Astrocyte (in vitro differentiated cells and primary cell): ENCODE results near the gene STING1. TPM values are rescaled to one million over a fixed set of nuclear protein-coding genes. Genes with fewer than 3 reads are reported as not detected.

Source experiments
- DNase-seq: peaks from one replicate; pipeline ENCODE4 v3.0.0-alpha.2; 2010; ENCODE audit warnings: low read depth
- FAIRE-seq: peaks from 2 replicates; lab custom pipeline; 2011; peaks lifted over from hg19 to GRCh38; lab: Jason Lieb, UNC
- H2AFZ ChIP-seq: 2 replicates; pipeline ENCODE4 v1.6.0; 2012; ENCODE audit warnings: low read depth, low read length, inconsistent platforms
- H3K27ac ChIP-seq: 2 replicates; pipeline ENCODE4 v1.5.1; 2011; ENCODE audit warnings: low read depth, low read length, inconsistent platforms
- H3K27me3 ChIP-seq: 2 replicates; pipeline ENCODE4 v1.6.0; 2011; ENCODE audit warnings: low read length, inconsistent platforms; ENCODE audit not compliant: insufficient read depth
- H3K36me3 ChIP-seq: 2 replicates; pipeline ENCODE4 v1.5.1; 2011; ENCODE audit warnings: low read length, inconsistent platforms; ENCODE audit not compliant: insufficient read depth
- H3K4me1 ChIP-seq: 2 replicates; pipeline ENCODE4 v1.5.1; 2011; ENCODE audit warnings: low read length, inconsistent platforms; ENCODE audit not compliant: insufficient read depth
- H3K4me2 ChIP-seq: 2 replicates; pipeline ENCODE4 v1.6.0; 2012; ENCODE audit warnings: low read length, inconsistent platforms
- H3K4me3 ChIP-seq: 2 replicates; pipeline ENCODE4 v1.5.1; 2011; ENCODE audit warnings: low read depth, mild to moderate bottlenecking, low read length, inconsistent platforms; ENCODE audit not compliant: insufficient read depth
- H3K79me2 ChIP-seq: 2 replicates; pipeline ENCODE4 v1.6.0; 2012; ENCODE audit warnings: mild to moderate bottlenecking, low read length, inconsistent platforms; ENCODE audit not compliant: insufficient read depth
- H3K9ac ChIP-seq: 2 replicates; pipeline ENCODE4 v1.6.0; 2012; ENCODE audit warnings: mild to moderate bottlenecking, low read length, inconsistent platforms
- H3K9me3 ChIP-seq: 2 replicates; pipeline ENCODE4 v1.5.1; 2012; ENCODE audit warnings: low read depth, mild to moderate bottlenecking, low read length, inconsistent platforms; ENCODE audit not compliant: insufficient read depth
- H4K20me1 ChIP-seq: 2 replicates; pipeline ENCODE4 v1.6.0; 2012; ENCODE audit warnings: low read length, inconsistent platforms; ENCODE audit not compliant: insufficient read depth
- H3K27ac Mint-ChIP-seq: one replicate; pipeline ENCODE4 v1.8.0; 2021; ENCODE audit warnings: mild to moderate bottlenecking, mixed read lengths; ENCODE audit not compliant: unreplicated experiment
- H3K27me3 Mint-ChIP-seq: one replicate; pipeline ENCODE4 v1.8.0; 2021; ENCODE audit warnings: low read depth, mixed read lengths; ENCODE audit not compliant: unreplicated experiment
- H3K36me3 Mint-ChIP-seq: one replicate; pipeline ENCODE4 v1.8.0; 2021; ENCODE audit warnings: low read depth, mixed read lengths; ENCODE audit not compliant: unreplicated experiment
- H3K4me1 Mint-ChIP-seq: one replicate; pipeline ENCODE4 v1.8.0; 2021; ENCODE audit warnings: low read depth, mixed read lengths; ENCODE audit not compliant: unreplicated experiment
- H3K4me3 Mint-ChIP-seq: one replicate; pipeline ENCODE4 v1.8.0; 2021; ENCODE audit warnings: mild to moderate bottlenecking, moderate library complexity, mixed read lengths; ENCODE audit not compliant: unreplicated experiment
- H3K9me3 Mint-ChIP-seq: one replicate; pipeline ENCODE4 v1.8.0; 2021; ENCODE audit warnings: mild to moderate bottlenecking, mixed read lengths; ENCODE audit not compliant: unreplicated experiment
- CTCF ChIP-seq: IDR thresholded peaks from 2 replicates; pipeline ENCODE4 v1.5.1; 2011; ENCODE audit warnings: low read depth, mild to moderate bottlenecking, inconsistent platforms, low read length, moderate library complexity; ENCODE audit not compliant: insufficient read depth
- EZH2 ChIP-seq: IDR thresholded peaks from 2 replicates; pipeline ENCODE4 v1.6.1; 2012; ENCODE audit warnings: mild to moderate bottlenecking, low read length, inconsistent platforms; ENCODE audit not compliant: insufficient read depth
- total RNA-seq: library from RNA; stranded (reverse); gene quantifications from 2 replicates; pipeline ENCODE4 v1.2.1, GENCODE V29; 2021

The STING1 gene
- total RNA-seq, 1 donor from 2014 or later: 3.3 TPM

- no peak overlapping the region for H2AFZ ChIP-seq
- TF ChIP-seq CTCF (no peak), EZH2 (no peak)
- H3K9ac ChIP-seq: no peak overlapping the region
- no peaks in the 10 kb centered on the region for H3K9me3 ChIP-seq
- Mint-ChIP-seq H3K27me3 (peaks cover 9% of the 10 kb centered on the region), H3K4me3 (no peak overlapping the region), H3K27ac (no peak overlapping the region), H3K9me3 (no peaks in the 10 kb centered on the region), H3K4me1 (peaks cover 2% of the 10 kb centered on the region), H3K36me3 (no peaks in the 10 kb centered on the region)
- peaks cover 13% of the 10 kb centered on the region for H3K4me1 ChIP-seq
- peaks cover 5% of the 10 kb centered on the region for H3K36me3 ChIP-seq
- no peaks in the 10 kb centered on the region for H4K20me1 ChIP-seq
- no peak for FAIRE-seq
- H3K27ac ChIP-seq: no peak overlapping the region
- H3K4me2 ChIP-seq: no peak overlapping the region
- no peaks in the 10 kb centered on the region for H3K27me3 ChIP-seq
- no peak for DNase-seq
- H3K79me2 ChIP-seq: no peaks in the 10 kb centered on the region
- no peak overlapping the region for H3K4me3 ChIP-seq
These were observed 28.6 kb downstream of the STING1 start for GRCh38 chr5:139453683-139454567.

GRCh38 chr5:139451878-139452660 lies 30.5 kb downstream of the STING1 start:
- Histone ChIP-seq H3K4me2 (no peak overlapping the region), H3K9me3 (no peaks in the 10 kb centered on the region), H3K4me3 (no peak overlapping the region), H3K4me1 (no peaks in the 10 kb centered on the region), H3K27me3 (no peaks in the 10 kb centered on the region), H3K9ac (no peak overlapping the region), H2AFZ (no peak overlapping the region), H3K27ac (no peak overlapping the region), H4K20me1 (no peaks in the 10 kb centered on the region), H3K36me3 (peaks cover 5% of the 10 kb centered on the region), H3K79me2 (no peaks in the 10 kb centered on the region)
- no peak overlapping the region for H3K4me3 Mint-ChIP-seq
- H3K4me1 Mint-ChIP-seq: peaks cover 4% of the 10 kb centered on the region
- no peaks in the 10 kb centered on the region for H3K36me3 Mint-ChIP-seq
- no peak for FAIRE-seq
- no peak overlapping the region for H3K27ac Mint-ChIP-seq
- H3K27me3 Mint-ChIP-seq: peaks cover 11% of the 10 kb centered on the region
- no peak for TF ChIP-seq EZH2
- TF ChIP-seq CTCF: no peak
- no peaks in the 10 kb centered on the region for H3K9me3 Mint-ChIP-seq
- no peak for DNase-seq
